ENCODE results near the gene FBXO24.

FBXO24 gene

DNA sequence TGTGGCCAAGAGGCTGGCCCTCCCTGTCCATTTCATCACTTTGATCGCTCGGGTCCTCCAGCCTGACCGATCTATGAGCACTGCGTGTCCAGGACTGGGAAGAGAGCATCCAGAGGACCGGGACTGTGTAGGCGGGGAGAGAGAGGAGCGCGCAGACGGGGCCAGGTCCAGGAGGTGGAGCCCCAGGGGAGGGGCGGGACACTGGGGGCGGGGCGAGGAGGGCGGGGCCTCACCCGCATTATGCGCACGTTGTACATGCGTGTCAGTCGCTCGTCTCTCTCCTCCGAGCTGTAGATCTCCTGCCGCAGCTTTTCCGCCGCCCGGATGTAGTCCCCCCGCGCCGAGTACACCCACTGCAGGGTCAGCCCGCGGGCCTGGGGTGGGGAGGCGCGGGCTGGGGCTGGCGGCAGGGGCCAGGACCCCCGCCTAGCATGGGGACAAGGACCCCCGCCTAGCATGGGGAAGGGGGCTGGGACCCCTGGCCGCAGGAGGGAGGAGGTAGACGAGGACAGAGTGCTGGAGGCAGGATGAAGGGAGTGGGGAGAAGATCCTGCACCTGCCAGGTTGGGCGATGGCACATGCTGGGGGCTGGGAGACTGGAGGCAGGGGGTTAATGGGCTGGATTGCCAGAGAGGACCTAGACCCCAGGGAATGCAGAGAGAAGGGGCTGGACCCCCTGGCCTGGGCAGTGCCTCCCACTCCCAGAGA lies 40.6 kb downstream of the FBXO24 start:
- DNase-seq = peak; percentile 91

DNA sequence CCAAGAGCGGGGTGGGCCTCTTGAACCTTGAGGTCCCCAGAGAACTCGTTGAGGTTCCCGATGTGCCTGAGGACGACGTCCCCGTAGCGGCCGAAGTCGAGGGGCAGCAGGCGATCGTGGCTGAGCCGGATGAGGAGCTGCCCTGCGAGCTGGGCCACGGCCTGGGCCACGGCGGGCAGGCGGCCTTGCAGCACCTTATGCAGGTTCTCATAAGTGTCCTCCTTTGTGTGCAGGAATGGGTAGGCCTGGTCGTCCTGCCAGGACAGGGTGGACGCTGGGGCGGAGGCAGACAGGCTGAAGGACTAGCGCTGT lies 41.1 kb downstream of the FBXO24 start:
- DNase-seq = no peak

DNA sequence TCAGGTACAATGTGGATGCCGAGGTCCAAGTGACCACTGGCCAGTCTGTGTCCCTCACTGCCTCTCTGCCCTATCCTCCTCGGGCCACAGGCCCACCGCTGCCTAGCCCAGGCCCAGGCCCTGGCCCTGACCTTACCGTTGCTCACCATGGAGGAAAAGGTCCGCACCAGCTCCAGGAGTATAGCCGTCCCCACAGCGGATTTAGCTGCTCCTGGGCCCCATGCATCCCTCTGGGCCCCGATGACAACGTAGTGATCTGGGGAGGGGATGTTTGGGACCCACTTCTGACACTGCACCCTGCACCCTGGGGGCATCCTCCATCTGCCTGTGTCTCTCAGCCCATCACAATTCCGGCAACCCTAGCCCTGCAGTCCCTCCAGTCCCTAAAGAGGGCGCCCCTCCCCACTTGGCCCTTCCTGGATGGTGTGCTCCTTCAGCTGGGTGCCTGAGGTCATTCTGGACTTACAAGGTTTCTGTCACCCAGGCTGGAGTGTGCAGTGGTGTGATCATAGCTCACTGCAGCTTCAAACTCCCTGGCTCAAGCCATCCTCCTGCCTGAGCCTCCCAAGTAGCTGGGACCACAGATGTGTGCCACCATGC lies 43.1 kb downstream of the FBXO24 start:
- DNase-seq = no peak

DNA sequence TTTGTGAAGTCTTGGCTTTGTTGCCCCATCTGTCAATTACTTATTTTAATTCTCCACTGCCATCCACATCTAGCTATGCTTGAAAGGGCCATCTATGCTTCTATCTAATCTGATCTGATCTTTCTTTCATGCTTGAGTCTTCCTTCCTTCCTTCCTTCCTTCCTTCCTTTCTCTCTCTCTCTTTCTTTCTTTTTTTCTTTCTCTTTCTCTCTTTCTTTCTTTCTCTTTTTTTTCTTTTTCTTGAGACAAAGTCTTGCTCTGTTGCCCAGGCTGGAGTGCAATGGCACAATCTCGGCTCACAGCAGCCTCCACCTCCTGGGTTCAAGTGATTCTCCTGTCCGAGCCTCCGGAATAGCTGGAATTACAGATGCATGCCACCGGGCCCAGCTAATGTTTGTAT lies 43.9 kb downstream of the FBXO24 start:
- no peak for DNase-seq

DNA sequence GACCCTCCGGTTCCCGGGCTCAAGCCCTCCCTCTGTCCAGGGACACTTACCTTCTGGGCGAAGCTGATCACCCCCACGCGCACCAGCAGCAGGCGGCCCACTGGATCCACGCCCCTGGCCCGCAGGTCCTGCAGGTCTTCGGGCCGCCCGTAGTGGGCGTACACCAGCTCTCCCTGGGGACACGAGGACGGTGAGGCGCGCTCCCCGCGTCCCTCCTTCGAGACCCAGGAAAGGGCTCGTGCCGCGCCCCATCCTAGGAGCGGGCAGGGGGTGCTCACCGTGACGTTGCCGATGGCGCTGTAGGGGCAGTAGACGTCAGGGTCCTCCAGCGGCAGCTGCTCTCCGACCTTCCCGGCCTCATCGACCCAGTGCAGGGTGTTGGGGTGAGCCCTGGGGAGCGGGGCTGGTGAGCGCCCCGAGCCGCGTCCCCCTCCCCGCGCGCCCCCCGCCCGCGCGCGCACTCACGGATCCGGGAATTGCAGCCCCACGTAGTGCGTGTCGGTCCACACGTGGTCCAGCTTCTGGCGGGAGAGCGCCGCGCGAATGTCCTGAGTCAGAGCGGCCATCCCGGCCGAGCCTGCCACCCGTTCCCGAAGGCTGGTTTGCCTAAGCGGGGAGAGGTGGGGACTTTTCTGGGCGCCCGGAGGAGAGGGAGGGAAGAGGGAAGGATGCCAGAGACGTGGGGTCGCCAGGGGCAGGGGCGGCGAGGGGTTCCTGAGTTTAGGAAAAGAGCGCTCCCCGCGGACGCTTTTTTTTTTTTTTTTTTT lies 47.0 kb downstream of the FBXO24 start:
- DNase-seq = peak; percentile 61

DNA sequence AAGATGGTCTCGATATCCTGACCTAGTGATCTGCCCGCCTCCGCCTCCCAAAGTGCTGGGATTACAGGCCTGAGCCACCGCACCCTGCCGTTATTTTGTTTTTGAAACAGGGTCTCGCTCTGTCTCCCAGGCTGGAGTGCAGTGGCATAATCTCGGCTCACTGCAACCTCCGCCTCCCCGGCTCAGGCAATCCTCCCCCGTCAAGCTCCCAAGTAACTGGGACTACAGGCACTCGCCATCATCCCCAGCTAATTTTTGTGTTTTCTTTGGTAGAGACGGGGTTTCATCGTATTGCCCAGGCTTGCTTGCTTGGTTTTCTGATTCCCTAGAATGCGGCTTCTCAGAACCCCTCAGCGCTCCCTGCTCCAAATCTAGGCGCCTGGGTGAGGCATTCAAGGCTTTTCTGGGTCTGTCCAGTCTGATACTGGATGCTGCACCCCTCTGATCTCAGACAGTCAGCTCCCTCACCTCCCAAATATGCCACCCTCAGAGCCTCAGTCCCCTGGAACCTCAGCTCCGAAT lies 53.9 kb downstream of the FBXO24 start:
- DNase-seq = no peak

DNA sequence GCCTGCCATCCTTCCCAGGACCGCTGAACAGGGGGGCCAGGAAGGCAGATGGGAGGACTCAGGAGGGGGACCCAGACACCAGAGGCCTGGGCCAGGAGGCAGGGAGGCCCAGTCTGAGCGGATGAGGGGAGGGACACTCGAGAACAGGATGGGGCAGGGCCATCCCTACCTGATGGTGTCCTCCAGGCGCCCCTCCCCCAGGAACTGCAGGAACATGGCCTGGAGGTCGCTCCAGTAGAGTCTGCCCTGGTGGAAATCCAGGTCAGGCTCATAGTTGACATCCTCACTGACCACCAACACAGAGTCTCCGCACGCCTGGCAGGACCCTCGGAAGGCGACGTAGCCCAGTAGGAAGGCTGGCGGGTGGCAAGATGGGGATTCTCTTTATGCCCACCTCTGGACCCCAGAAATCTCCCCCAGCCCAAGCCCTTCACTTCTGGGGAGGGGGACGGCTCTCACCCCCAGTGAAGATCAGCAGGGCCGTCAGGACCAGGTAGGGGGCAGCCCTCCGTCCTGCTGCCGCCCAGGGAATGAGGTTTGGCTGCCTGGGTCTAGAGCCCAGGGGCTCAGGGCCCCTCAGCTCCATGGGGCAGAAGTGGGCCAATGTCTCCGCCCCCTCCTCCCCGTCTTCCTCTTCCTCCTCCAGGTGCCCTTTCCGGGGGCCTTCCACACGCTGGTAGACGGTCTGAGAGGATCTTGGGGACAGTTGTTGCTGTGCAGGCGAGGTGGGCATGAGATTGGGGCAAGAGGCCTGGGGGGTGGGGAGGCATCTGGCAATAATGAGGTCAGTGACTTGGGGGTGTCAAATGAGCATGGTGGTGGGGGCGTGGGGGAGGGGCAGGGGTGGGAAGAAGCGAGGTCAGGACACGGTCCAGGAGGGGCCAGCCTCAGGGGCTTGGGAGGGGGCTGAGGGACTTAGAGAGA lies 54.7 kb downstream of the FBXO24 start:
- no peak for DNase-seq

DNA sequence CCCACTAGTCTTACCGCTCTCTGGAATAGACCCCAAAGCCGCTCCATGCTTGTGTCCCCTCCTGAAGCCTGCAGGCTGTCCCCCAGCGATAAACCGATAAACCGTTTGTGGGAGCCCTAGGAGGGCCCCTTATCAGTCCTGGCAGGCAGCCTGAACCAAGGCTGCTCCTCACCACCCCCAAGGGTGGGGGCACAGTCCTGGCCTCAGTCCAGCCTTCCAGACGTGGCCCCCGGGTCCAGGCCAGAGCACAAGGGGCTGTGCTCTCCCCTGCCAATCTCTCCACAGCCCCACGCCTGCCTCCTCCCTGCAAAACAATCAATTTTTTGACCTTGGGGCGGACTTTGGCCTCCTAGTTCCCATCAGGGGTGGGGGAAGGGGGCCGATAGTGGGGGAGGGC lies 55.3 kb downstream of the FBXO24 start, which contains the start of gene TFR2:
TSS of gene TFR2 (minus strand) at position 90 of the 397 bp plus-strand sequence. CDS start at position 47, 43 bp downstream.
- DNase-seq = no peak

DNA sequence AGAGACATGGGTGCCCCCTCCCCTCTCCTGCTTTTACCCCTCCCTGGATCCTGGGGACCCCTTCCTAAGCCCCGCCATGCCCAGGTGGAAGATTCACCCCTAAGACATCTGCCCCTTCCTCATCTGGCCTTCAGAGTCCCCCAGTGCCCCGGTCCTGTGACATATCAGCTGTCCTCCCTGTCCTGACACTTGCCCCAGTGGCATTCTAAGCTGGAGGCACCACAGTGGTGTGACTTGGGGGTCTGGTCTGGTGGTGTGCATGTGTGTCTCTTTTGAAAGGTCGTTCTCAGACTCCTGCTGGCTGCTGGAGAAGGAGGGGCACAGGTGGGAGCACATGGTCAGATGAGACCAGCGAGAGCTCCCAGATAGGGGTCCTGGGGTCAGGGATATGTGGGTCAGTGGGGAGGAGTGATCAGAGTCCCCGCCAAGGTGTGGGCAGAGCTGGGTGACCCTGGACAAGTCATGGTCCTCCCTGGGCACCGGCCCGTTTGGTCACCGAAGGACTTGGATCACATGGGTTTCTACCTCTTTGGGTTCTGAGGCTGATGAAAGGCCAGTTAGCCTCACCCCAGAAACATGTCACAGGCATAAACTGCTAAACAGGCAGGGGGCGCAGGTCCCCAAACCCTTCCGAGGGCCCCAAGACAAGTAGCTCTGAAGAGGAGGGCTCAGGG lies 55.9 kb downstream of the FBXO24 start:
- no peak for DNase-seq

DNA sequence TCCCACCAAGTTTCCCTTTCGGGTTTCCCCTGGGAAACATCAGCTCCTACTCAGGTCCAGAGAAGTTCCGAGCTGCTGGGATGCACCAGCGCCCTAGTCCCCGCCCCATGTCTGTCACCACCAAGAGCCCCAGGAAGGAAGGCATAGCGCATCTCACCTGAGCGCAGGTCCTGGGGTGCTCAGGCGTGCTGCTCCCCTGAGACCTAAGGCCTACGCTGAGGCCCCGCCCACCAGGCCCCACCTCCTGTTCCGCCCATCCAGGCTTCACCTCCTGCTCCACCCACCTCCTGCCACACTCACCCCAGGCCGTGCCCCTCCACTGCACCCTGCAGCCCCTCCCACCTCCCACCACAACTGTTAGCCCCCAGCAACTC lies 56.4 kb downstream of the FBXO24 start:
- DNase-seq = peak; percentile 61

DNA sequence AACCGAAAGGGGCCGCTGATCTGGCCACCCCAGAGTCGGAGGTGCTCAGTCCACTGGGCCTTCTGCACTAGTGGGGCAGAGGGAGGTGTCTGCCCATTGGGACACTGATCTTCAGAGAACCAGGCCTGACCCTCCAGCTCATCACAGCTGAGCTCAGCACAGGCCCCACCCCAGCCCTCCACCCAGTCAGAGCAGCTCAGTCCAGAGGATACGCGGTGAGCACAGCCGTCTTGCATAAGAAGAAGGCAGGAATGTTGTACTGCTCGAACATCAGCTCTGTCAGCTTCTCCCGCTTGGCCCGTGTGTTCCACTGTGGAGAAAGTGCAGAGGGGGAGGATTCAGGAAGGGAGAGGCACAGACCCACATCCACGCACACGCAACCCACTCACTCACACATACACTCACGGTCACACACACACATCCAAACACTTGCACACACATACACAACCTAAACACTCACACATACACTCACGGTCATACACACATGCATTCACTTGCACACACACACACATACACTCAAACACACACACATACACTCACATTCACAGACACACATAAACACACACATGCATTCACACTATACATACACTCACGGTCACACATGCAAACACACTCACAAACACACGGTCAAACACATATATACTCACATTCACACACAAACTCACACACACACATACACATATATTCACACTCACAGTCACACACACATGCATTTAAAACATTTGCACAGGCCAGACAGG lies 63.9 kb downstream of the FBXO24 start:
- DNase-seq = no peak
